ENCODE measurements around the gene TMEM203. TPM values are rescaled to one million over a fixed set of nuclear protein-coding genes. Genes with fewer than 3 reads are reported as not detected.

The TMEM203 gene
- total and polyA plus RNA-seq, 2 of the 13 experiments (the other 11 are each of a cell fraction or from before 2014, with no cell fraction given) = 23.4 to 36.7 TPM

DNA sequence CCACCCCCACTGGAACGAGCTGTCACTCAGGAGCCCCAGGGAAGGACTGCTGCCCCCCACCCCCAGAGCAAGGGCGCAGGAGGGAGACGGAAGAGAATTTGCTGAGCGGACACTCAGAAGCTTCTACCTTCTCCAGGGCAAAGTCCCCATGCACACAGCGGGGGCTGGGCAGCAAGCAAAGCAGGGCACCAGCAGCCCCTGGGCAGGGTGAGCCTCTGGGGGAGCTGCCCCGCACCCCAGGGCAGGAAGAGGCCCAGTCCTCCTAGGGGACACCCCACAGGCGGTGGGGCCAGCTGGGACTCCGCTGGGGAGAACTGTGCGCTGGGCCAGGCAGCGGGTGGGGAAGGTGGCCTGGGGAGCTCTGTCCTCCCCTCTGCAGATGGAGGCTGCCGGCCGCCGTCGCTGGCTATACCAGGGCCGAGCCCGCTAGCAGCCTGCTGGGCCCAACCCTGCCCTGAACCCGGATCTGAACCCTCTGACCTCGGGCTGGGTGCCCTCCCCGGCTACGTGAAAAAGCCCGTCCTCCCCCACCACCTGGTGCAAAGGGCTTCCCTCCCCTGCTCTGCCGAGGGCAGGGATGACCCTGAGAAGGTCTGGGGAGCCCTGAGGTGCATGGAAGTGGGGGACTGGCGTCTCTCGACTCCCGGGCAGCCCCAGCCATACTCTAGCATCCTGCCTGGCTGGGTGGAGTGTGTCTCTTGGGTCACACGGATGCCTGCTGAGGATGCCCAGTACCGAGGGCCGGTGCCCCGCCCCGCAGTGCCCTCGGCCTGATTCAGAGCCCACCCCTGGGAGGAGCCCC lies 24.7 kb upstream of the TMEM203 start (continued):
- TF ChIP-seq, protein P1, sequence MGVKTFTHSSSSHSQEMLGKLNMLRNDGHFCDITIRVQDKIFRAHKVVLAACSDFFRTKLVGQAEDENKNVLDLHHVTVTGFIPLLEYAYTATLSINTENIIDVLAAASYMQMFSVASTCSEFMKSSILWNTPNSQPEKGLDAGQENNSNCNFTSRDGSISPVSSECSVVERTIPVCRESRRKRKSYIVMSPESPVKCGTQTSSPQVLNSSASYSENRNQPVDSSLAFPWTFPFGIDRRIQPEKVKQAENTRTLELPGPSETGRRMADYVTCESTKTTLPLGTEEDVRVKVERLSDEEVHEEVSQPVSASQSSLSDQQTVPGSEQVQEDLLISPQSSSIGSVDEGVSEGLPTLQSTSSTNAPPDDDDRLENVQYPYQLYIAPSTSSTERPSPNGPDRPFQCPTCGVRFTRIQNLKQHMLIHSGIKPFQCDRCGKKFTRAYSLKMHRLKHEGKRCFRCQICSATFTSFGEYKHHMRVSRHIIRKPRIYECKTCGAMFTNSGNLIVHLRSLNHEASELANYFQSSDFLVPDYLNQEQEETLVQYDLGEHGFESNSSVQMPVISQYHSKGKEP (CRISPR knock-in tag; IDR thresholded peaks at IDR 0.05) = no peak
- TF ChIP-seq NFYB (CRISPR knock-in tag; IDR thresholded peaks at IDR 0.05) (no peak), CEBPZ (IDR thresholded peaks at IDR 0.05; ENCODE audit: low read length) (no peak), SALL1 (CRISPR knock-in tag; IDR thresholded peaks at IDR 0.05) (no peak; the same call in 1 of the 2 replicates), KLF13 (CRISPR knock-in tag; IDR thresholded peaks at IDR 0.05) (0 out of 2 replicates have a peak, but pooled peaks have one; percentile 33), YEATS4 (CRISPR knock-in tag; IDR thresholded peaks at IDR 0.05; ENCODE audit: borderline replicate concordance) (peak; percentile 63; the same call in 1 of the 2 replicates), PRPF4 (IDR thresholded peaks at IDR 0.05; ENCODE audit: low read depth, low read length, poor library complexity, severe bottlenecking) (no peak), CHD2 (IDR thresholded peaks at IDR 0.05; ENCODE audit: low read depth, low read length) (no peak), THAP11 (CRISPR knock-in tag; IDR thresholded peaks at IDR 0.05) (peak; percentile 66; the same call in 1 of the 2 replicates), GPN1 (CRISPR knock-in tag; IDR thresholded peaks at IDR 0.05; ENCODE audit: borderline replicate concordance) (no peak), ZNF710 (CRISPR knock-in tag; IDR thresholded peaks at IDR 0.05; ENCODE audit: borderline replicate concordance) (0 out of 2 replicates have a peak, but pooled peaks have one; percentile 15)
- TF ChIP-seq, protein P2, sequence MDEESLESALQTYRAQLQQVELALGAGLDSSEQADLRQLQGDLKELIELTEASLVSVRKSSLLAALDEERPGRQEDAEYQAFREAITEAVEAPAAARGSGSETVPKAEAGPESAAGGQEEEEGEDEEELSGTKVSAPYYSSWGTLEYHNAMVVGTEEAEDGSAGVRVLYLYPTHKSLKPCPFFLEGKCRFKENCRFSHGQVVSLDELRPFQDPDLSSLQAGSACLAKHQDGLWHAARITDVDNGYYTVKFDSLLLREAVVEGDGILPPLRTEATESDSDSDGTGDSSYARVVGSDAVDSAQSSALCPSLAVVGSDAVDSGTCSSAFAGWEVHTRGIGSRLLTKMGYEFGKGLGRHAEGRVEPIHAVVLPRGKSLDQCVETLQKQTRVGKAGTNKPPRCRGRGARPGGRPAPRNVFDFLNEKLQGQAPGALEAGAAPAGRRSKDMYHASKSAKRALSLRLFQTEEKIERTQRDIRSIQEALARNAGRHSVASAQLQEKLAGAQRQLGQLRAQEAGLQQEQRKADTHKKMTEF (CRISPR knock-in tag; IDR thresholded peaks at IDR 0.05) = no peak
- TF ChIP-seq, protein P3, sequence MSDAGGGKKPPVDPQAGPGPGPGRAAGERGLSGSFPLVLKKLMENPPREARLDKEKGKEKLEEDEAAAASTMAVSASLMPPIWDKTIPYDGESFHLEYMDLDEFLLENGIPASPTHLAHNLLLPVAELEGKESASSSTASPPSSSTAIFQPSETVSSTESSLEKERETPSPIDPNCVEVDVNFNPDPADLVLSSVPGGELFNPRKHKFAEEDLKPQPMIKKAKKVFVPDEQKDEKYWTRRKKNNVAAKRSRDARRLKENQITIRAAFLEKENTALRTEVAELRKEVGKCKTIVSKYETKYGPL (CRISPR knock-in tag; IDR thresholded peaks at IDR 0.05) = no peak
- TF ChIP-seq, protein P4, sequence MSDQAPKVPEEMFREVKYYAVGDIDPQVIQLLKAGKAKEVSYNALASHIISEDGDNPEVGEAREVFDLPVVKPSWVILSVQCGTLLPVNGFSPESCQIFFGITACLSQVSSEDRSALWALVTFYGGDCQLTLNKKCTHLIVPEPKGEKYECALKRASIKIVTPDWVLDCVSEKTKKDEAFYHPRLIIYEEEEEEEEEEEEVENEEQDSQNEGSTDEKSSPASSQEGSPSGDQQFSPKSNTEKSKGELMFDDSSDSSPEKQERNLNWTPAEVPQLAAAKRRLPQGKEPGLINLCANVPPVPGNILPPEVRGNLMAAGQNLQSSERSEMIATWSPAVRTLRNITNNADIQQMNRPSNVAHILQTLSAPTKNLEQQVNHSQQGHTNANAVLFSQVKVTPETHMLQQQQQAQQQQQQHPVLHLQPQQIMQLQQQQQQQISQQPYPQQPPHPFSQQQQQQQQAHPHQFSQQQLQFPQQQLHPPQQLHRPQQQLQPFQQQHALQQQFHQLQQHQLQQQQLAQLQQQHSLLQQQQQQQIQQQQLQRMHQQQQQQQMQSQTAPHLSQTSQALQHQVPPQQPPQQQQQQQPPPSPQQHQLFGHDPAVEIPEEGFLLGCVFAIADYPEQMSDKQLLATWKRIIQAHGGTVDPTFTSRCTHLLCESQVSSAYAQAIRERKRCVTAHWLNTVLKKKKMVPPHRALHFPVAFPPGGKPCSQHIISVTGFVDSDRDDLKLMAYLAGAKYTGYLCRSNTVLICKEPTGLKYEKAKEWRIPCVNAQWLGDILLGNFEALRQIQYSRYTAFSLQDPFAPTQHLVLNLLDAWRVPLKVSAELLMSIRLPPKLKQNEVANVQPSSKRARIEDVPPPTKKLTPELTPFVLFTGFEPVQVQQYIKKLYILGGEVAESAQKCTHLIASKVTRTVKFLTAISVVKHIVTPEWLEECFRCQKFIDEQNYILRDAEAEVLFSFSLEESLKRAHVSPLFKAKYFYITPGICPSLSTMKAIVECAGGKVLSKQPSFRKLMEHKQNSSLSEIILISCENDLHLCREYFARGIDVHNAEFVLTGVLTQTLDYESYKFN (CRISPR knock-in tag; conservative IDR thresholded peaks at IDR 0.05) = peak; percentile 76
